GM19238 (cell line): ENCODE data around the gene GPC5.
"Not testable (repeated sequence)": the region's sequence is repeated elsewhere in the genome, so short reads cannot be mapped to it uniquely, and the experiment has no call there.

Experiments
- DNase-seq: peaks from one replicate; pipeline ENCODE4 v3.0.0; 2011; ENCODE audit warnings: low spot score; ENCODE audit not compliant: insufficient read length

The GPC5 gene

DNA sequence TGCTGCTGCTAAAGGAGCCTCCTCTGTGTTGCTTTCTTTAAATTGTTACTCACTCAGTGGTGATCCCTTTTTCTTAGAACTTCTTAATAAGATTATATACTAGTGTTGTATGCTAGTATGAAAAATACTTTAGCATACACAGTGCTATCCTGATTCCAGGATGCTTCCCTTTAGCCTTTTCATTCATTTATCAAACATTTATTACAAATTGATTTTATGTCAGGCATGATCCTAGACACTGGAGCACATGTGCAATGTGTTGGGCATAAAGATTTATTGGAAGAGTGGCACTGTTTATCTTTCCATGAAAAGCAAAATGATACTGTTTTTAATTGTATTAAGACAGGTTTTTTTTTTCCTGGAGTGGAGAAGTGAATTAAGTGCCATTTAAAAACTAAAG is 249.6 kb downstream of the GPC5 start:
- no peak for DNase-seq

GRCh38 chr13:91649456-91649855 is 251.0 kb downstream of the GPC5 start:
- DNase-seq, result no peak

- no peak for DNase-seq
Observed at GRCh38 chr13:91652404-91653301, 254.2 kb downstream of the GPC5 start.

DNA sequence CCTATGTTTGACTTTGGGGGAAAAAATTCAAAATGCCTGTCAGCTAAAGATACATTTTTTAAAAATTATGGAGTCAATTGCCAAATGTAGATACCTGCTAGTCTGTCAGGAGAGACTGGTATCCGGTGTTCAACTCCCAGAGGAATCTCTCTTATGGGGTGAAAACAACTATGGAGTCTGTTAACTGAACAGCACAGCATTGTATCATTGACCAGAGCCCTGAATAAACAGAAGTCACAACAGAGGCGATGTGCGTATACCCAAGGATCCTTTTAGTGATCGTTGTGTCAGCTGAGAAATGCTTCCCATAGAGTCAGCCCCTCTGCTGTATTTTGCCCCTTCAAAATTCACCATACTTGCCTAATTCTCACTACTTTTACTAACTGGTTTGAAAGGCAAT is 257.3 kb downstream of the GPC5 start:
- no peak for DNase-seq

GRCh38 chr13:91657283-91657682 is 258.9 kb downstream of the GPC5 start:
- DNase-seq, result no peak

GRCh38 chr13:91659256-91660075 is 261.0 kb downstream of the GPC5 start:
- DNase-seq, result no peak

DNA sequence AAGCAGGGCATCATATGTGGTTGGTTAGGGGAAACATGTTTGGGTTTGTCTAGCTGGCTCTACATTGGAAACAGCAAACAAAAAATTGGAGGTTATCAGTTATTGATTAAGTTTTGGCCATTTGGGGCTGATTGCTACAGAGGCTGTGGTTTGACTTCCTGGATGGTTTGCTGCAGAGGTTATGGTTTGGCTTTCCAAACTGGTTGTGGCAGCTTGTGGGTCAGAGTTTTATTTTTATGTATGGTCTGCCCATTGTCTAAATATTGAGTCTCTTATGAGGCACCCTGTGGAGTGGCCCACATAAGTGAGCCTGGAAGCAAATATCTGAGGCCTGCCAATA is 261.6 kb downstream of the GPC5 start:
- no peak for DNase-seq

DNA sequence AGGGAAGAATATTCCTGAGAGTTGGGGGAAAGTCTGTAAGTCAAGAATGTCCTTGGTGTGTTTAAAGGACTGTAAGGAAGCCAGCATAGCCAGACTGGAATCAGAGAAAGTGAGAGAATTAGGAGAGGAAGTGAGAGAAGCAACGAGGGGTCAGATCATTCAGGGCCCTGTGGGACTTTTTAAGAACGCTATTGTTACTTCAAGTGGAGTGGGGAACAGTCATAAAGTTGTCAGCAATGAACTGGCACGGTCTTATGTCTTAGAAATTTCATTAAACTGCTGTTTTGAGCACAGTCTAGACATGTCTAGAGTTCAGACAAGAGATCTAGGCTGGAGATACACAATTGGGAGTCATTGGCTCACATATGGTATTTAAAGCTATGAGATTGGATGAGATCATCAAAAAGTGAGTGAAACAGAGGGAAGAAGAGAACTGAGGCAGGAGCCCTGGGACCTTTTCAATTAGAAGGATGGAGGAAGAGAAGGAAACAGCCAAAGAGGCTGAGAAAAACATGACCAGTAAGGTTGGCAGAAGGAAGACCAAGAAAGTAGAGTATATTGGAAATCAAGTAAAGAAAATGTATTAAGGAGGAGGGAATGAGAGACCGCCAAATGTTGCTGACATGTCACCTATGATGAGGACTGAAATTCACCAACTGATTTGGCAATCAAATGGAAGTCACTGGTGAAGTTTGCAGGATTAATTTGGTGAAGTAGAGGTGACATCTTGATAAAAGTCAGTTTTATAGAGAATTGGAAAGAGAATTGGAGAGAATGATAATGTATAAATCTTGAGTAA is 263.5 kb downstream of the GPC5 start:
- DNase-seq, result no peak

DNA sequence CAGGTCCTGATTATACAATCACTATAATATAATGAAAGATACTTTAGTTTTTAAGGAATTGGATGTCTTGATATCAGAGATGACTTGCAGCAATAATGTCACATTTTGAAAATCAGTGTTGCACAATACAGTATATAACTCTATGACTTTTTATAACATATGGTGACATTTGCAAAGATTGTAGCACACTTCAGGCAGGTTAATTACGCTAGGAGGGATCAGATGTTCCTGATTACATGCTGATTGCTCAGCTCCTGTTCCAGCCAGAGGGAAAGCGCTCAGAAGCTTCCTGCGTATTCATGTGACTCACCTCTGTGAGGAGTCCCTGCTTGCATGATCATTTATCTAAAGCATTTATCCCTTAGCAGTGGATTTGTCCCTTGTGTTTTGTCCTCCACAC is 265.6 kb downstream of the GPC5 start:
- no peak for DNase-seq

DNA sequence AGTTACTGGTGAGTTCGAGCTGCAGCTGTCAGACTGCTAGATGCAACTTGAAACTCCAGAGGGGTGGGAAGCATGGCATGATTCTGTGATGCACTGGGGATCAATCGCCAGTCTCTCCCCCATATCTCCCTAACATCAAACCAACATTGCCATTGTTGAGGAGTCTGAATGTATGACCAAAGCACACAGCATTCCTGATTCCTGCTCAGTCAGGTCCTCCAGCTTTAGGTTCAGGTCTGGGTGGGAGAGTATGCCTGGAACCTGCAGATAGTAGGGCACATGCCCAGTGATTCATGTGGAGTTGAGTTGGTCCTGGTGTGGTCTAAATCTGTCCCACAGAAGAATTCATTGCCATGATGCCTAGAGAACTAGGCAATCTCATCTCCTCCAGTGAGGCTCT is 269.1 kb downstream of the GPC5 start:
- no peak for DNase-seq

GRCh38 chr13:91668866-91669495 is 270.6 kb downstream of the GPC5 start:
- DNase-seq, result no peak

DNA sequence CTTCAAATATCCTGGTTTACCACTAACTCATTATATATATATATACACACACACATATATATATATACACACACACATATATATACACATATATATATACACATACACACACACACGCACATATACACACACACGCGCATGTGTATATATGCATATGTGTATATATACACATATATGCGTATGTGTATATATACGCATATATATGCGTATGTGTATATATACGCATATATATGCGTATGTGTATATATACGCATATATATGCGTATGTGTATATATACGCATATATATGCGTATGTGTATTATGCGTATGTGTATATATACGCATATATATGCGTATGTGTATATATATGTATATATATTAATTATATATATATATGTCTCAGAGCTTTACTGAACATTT is 275.9 kb downstream of the GPC5 start:
- DNase-seq, result not testable (repeated sequence)

DNA sequence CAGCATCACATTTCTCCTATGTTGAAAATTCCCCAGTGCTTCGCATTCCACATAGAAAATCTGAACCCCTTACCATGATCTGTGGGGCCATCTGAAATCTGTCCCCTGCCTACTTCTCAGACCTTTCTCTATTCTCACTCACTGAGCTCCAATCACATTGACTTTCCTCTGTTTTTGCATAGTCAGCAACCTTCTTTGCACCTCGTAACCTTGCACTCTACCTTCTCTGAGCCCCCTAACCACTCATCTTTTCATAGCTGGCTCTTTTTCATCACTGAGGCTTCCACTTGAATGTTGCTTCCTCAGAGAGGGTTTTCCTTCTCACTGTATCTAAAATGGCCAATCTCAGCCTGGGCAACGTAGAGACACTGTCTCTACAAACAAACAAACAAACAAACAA is 286.3 kb downstream of the GPC5 start:
- no peak for DNase-seq

DNA sequence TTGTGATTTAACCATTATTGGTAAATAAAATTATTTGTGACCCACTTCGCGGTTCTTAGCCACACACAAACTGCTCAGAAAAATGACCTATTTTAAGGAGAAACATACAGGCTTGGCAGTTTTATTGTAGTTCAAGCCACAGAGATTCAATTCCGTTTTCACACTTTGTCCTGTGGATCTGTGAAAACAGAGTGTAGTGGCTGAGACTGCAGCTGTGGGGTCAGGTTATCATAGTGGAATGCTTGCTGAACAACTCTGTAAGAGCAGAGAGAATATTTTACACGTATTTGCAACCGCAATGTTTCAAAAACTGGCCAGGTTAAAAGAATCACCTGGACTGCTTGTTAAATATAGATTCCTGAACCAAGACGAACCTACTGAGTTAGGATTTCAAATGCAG is 292.5 kb downstream of the GPC5 start:
- DNase-seq, result no peak

DNA sequence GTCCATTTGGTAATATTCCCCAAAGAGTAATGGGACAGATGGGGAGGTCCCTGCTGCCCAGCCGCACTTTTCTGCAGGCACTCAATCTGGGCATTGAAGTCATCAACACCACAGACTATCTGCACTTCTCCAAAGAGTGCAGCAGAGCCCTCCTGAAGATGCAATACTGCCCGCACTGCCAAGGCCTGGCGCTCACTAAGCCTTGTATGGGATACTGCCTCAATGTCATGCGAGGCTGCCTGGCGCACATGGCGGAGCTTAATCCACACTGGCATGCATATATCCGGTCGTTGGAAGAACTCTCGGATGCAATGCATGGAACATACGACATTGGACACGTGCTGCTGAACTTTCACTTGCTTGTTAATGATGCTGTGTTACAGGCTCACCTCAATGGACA is 295.0 kb downstream of the GPC5 start:
- no peak for DNase-seq

- no peak for DNase-seq
Observed at GRCh38 chr13:91698308-91698707, 299.9 kb downstream of the GPC5 start.

DNA sequence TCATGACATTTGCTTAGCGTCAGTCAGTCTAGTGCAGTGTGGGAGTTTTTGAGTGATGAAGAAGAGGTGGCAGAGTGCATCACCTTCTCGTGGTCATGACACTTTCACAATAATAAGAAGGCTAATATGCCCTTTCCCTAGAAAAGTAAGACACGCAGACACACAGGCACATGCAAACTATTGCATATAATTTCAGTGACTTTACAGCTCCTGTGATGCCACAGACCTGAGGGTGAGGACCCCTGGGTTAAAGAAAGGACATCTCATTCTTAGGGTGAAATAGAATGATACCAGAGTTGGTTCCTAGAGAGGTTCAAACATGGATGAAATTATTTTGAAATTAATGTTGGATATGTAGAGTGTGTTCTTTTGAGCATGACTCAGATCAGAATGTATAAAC is 300.3 kb downstream of the GPC5 start:
- DNase-seq, result no peak

DNA sequence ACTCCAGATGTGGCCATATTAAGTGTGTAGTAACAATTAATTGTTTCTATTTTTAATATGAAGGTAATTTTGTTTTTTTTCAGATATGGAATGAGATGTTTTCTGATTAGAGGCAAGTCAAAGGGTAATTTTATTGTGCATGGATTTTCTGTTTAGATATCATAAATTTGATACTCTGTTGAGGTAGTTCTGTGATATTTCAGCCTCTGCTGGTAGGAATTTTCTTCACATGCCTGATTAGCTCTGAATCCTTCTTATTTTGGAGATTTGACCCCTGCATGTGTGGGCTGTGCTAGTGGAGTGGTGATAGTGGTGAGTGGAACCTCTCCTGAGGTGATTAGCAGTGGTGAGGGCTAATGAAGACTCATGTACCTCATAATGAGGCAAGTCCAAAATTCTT is 301.4 kb downstream of the GPC5 start:
- DNase-seq, result no peak

DNA sequence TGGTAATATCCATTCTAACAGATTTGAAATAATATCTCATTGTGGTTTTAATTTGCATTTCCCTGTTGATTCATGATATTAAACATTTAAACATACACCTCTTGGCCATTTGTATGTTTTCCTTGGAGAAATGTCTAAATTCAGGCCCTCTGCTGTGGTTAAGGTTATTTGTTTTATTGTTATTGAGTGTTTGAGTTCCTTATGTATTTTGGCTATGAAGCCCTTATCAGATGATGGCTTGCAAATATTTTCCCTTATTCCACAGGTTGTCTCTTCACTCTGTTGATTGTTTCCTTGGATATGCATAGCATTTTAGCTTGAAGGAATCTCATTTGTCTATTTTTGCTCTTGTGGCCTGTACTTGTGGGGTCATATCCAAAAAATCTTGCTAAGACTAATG is 303.6 kb downstream of the GPC5 start:
- no peak for DNase-seq

GRCh38 chr13:91702411-91702810 is 304.0 kb downstream of the GPC5 start:
- DNase-seq, result no peak

GRCh38 chr13:91704398-91704797 is 306.0 kb downstream of the GPC5 start:
- DNase-seq, result no peak
